Neutrophil (primary cell): ENCODE results near the gene HIVEP3.

Source experiments
- H3K27ac ChIP-seq: fragments of 200-600 bp; sonication (generic); 2 replicates; pipeline ENCODE4 v1.5.1; 2016; ENCODE audit warnings: mild to moderate bottlenecking, moderate library complexity
- H3K27me3 ChIP-seq: fragments of 200-600 bp; sonication (generic); 2 replicates; pipeline ENCODE4 v1.6.0; 2016; ENCODE audit warnings: mild to moderate bottlenecking
- H3K36me3 ChIP-seq: fragments of 200-600 bp; sonication (generic); 2 replicates; pipeline ENCODE4 v1.5.1; 2017
- H3K4me1 ChIP-seq, 2 experiments: fragments of 200-600 bp in 1 of 2; sonication (generic) in 1 of 2; 1 replicate in 1 of 2; 2 replicates in 1 of 2; pipeline versions ENCODE4 v1.5.1 to v1.6.1; 2013 to 2016; ENCODE audit warnings: low read depth in 1 of 2, low read length in 1 of 2, mild to moderate bottlenecking in 1 of 2, moderate library complexity in 1 of 2; ENCODE audit not compliant: control insufficient read depth in 1 of 2, insufficient read depth in 1 of 2
- H3K4me3 ChIP-seq, 2 experiments: fragments of 200-600 bp in 1 of 2; sonication (generic) in 1 of 2; 1 replicate in 1 of 2; 2 replicates in 1 of 2; pipeline ENCODE4 v1.5.1; 2013 to 2016; ENCODE audit warnings: low read depth in 1 of 2, low read length in 1 of 2, mild to moderate bottlenecking in 1 of 2, moderate library complexity in 1 of 2
- H3K9me3 ChIP-seq: fragments of 200-600 bp; sonication (generic); 2 replicates; pipeline ENCODE4 v1.5.1; 2016
- TF ChIP-seq, protein P1 (sequence below): fragments of 200-600 bp; sonication (generic); IDR thresholded peaks from 2 replicates; pipeline ENCODE4 v1.5.1; 2016; ENCODE audit warnings: antibody characterized with exemption

Gene HIVEP3

DNA sequence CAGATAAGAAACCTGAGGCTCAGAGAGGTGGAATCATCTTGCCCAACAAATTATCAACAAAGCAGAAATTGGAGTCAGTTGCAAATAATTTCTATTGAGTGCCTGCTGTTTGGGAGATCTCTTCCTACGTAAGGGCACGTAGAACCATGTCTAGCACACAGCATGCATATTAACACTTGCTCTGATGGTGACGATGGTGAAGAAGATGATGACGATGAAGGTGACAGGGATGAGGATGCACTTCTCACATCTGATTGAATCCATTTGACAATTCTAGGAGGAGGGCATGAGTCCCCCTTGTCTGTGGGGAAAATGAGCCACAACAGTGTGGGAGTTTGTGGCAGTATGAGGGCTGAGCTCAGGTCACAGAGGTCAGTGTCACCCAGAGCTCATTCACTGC, 183.6 kb downstream of the HIVEP3 start:
- H3K27ac ChIP-seq: no peak overlapping the region
- TF ChIP-seq, protein P1, sequence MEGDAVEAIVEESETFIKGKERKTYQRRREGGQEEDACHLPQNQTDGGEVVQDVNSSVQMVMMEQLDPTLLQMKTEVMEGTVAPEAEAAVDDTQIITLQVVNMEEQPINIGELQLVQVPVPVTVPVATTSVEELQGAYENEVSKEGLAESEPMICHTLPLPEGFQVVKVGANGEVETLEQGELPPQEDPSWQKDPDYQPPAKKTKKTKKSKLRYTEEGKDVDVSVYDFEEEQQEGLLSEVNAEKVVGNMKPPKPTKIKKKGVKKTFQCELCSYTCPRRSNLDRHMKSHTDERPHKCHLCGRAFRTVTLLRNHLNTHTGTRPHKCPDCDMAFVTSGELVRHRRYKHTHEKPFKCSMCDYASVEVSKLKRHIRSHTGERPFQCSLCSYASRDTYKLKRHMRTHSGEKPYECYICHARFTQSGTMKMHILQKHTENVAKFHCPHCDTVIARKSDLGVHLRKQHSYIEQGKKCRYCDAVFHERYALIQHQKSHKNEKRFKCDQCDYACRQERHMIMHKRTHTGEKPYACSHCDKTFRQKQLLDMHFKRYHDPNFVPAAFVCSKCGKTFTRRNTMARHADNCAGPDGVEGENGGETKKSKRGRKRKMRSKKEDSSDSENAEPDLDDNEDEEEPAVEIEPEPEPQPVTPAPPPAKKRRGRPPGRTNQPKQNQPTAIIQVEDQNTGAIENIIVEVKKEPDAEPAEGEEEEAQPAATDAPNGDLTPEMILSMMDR: no peak
- H3K36me3 ChIP-seq: no peaks in the 10 kb centered on the region
- no peaks in the 10 kb centered on the region for H3K27me3 ChIP-seq
- H3K4me3 ChIP-seq: no peak overlapping the region
- H3K9me3 ChIP-seq: no peaks in the 10 kb centered on the region
- H3K4me1 ChIP-seq: peaks cover 66 to 71% of the 10 kb centered on the region in 2 experiments

DNA sequence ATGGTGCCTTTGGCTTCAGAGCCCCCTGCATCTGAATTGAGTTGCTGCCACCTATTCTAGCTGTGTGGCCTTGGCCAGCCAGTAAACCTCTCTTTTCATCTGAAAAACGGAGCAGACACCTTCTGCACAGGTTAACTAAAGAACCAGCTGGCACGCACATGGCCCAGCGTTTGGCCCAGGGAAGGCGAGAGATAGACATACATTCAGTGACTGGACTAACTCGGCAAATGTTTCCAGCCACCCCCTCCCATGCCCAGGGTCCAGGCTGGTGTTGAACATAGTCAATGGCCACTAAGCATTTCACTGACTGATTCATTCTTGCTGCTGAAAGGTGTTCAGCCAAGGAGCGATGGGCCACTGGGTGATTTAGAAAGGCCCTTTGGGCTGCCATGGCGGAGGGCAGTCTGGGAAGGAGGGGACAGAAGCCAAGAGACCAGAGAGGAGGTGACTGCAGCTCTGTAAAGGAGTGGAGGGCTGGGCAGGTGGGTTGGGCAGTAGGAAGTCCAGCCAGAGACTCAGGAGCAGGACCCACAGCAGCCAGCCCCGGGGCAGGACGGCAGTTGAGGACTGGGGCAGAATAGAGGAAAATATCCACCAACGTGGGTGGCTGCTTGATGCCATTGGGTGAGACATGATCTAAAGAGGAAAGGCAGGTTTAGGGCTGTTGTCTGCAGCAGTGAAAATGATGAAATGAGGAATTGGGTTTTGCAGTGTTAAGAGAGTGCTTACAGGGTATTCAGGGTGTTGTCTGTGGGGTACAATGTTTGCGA, 184.3 kb downstream of the HIVEP3 start:
- H3K4me1 ChIP-seq: peaks cover 66 to 71% of the 10 kb centered on the region in 2 experiments
- TF ChIP-seq, protein P1: no peak
- H3K36me3 ChIP-seq: no peaks in the 10 kb centered on the region
- no peaks in the 10 kb centered on the region for H3K27me3 ChIP-seq
- no peak overlapping the region for H3K4me3 ChIP-seq
- no peak overlapping the region for H3K27ac ChIP-seq
- no peaks in the 10 kb centered on the region for H3K9me3 ChIP-seq

DNA sequence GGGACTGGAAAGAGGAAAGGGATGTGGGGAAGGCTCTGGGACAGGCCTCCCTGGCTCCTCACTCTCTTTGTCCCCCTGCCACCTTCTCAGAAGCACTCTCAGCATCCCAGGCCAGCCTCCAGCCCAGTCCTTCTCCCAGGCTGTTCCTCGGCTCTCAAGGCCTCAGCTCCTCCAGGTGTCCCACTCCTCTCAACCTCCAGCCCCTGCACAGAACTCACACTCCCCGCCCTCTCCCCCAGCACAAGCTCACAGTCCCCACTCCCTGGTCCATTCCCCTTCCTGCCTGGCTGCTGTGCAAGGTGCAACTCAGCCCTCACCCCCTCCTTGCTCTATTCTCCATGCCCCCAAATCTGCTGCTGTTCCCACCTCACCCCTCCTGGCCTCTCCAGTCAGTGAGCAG, 185.0 kb downstream of the HIVEP3 start:
- no peak overlapping the region for H3K27ac ChIP-seq
- peaks cover 66 to 71% of the 10 kb centered on the region in 2 experiments for H3K4me1 ChIP-seq
- H3K9me3 ChIP-seq: no peaks in the 10 kb centered on the region
- no peak overlapping the region for H3K4me3 ChIP-seq
- TF ChIP-seq, protein P1: no peak
- no peaks in the 10 kb centered on the region for H3K27me3 ChIP-seq
- H3K36me3 ChIP-seq: no peaks in the 10 kb centered on the region

DNA sequence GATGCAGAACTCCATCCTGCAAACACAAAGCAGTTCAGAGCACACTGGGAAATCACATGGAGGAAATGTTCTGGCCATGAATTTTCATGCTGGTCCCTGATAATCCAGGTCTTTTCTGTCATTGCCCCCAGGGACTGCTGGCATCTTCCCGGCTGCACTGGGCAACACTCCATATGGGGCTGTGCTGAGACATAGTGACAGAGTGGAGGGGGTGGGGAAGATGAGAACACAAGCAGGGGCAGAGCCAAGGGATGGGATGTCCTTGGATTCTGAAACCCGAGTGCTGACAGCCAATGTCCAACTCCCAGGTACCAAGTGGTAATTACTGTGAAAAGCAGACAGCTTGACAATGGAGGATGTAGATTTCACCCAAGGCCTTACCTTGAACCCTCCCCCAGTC, 185.7 kb downstream of the HIVEP3 start:
- no peaks in the 10 kb centered on the region for H3K36me3 ChIP-seq
- H3K4me3 ChIP-seq: no peak overlapping the region
- H3K27ac ChIP-seq: no peak overlapping the region
- TF ChIP-seq, protein P1: no peak
- H3K4me1 ChIP-seq: peaks cover 66 to 71% of the 10 kb centered on the region in 2 experiments
- no peaks in the 10 kb centered on the region for H3K27me3 ChIP-seq
- H3K9me3 ChIP-seq: no peaks in the 10 kb centered on the region

DNA sequence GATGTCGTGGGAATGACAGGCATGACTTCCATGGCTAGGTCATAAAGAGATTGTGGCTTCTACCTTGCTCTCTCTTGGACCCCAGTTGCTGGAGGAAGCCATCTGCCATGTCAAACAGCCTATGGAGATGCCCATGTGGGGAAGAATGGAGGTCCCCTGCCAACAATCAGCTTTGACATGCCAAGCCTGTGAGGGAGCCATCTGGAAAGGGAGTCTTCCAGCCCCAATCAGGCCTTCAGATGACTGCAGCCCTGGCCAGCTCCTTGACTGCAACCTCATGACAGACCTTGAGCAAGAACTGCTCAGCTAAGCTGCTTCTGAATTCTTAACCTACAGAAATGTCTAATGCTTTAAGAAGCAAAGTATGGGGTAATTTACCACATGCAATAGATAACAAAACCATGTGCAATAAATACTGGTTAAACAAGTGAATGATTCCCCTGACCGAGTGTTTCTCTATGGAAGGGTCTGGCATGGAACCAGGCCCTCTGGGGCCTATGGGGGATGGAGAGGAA, 187.1 kb downstream of the HIVEP3 start:
- Histone ChIP-seq H3K4me3 (no peak overlapping the region), H3K9me3 (no peaks in the 10 kb centered on the region), H3K27ac (no peak overlapping the region), H3K27me3 (no peaks in the 10 kb centered on the region), H3K4me1 (peaks cover 74 to 79% of the 10 kb centered on the region in 2 experiments), H3K36me3 (no peaks in the 10 kb centered on the region)
- TF ChIP-seq, protein P1: no peak
